Mesendoderm (in vitro differentiated cells): ENCODE data around the gene TDRD10.
A peak's percentile ranks its signal among the peaks of the same experiment; 100 is the strongest.

Experiments used
- DNase-seq: peaks from one replicate; pipeline ENCODE4 v3.0.0; 2013
- H2AK5ac ChIP-seq: 2 replicates; pipeline ENCODE4 v1.6.1; 2013; ENCODE audit warnings: low read length, inconsistent platforms
- H2BK120ac ChIP-seq: 2 replicates; pipeline ENCODE4 v1.6.1; 2013; ENCODE audit warnings: low read depth, mild to moderate bottlenecking, low read length, moderate library complexity, mixed read lengths
- H2BK15ac ChIP-seq: replicated peaks from 2 replicates; pipeline ENCODE4 v1.6.1; 2013; ENCODE audit warnings: low read depth, mild to moderate bottlenecking, moderate library complexity
- H2BK5ac ChIP-seq: 2 replicates; pipeline ENCODE4 v1.6.1; 2013; ENCODE audit warnings: low read length, inconsistent platforms
- H3K18ac ChIP-seq: 2 replicates; pipeline ENCODE4 v1.6.1; 2013; ENCODE audit warnings: mild to moderate bottlenecking, low read length, mixed read lengths
- H3K23ac ChIP-seq: one replicate; pipeline ENCODE4 v1.6.1; 2013; ENCODE audit warnings: low read length
- H3K27ac ChIP-seq: 2 replicates; pipeline ENCODE4 v1.5.1; 2013; ENCODE audit warnings: low read depth, mild to moderate bottlenecking, inconsistent platforms, low read length, moderate library complexity
- H3K27me3 ChIP-seq: 2 replicates; pipeline ENCODE4 v1.6.1; 2013; ENCODE audit warnings: low read length, control low read depth, mild to moderate bottlenecking, inconsistent platforms; ENCODE audit not compliant: insufficient read depth, poor library complexity
- H3K36me3 ChIP-seq: 2 replicates; pipeline ENCODE4 v1.6.1; 2013; ENCODE audit warnings: low read length, inconsistent platforms; ENCODE audit not compliant: control insufficient read depth, insufficient read depth
- H3K4ac ChIP-seq: one replicate; pipeline ENCODE4 v1.6.1; 2013; ENCODE audit warnings: low read depth, mild to moderate bottlenecking, low read length, moderate library complexity
- H3K4me1 ChIP-seq: 2 replicates; pipeline ENCODE4 v1.6.1; 2013; ENCODE audit warnings: low read depth, low read length, inconsistent platforms; ENCODE audit not compliant: control insufficient read depth
- H3K4me2 ChIP-seq: 2 replicates; pipeline ENCODE4 v1.6.1; 2013; ENCODE audit warnings: low read length
- H3K4me3 ChIP-seq: 2 replicates; pipeline ENCODE4 v1.5.1; 2013; ENCODE audit warnings: mild to moderate bottlenecking, low read length
- H3K56ac ChIP-seq: one replicate; pipeline ENCODE4 v1.6.1; 2013; ENCODE audit warnings: low read length
- H3K79me1 ChIP-seq: 2 replicates; pipeline ENCODE4 v1.6.1; 2013; ENCODE audit warnings: low read length, inconsistent platforms
- H3K79me2 ChIP-seq: 2 replicates; pipeline ENCODE4 v1.6.1; 2013; ENCODE audit warnings: mild to moderate bottlenecking, low read length; ENCODE audit not compliant: control insufficient read depth, insufficient read depth
- H3K9ac ChIP-seq: 2 replicates; pipeline ENCODE4 v1.6.1; 2013; ENCODE audit warnings: low read length, inconsistent platforms
- H4K5ac ChIP-seq: one replicate; pipeline ENCODE4 v1.6.1; 2013; ENCODE audit warnings: low read length
- H4K8ac ChIP-seq: one replicate; pipeline ENCODE4 v1.6.1; 2013; ENCODE audit warnings: low read depth, mild to moderate bottlenecking, control low read depth, low read length, moderate library complexity
- WGBS: extraction: QIAGEN DNeasy Blood & Tissue Kit; methylation state at CpG from one replicate; pipeline ENCODE4 v1.1.7; 2013; ENCODE audit warnings: low lambda C conversion rate, missing lambda C conversion rate; ENCODE audit not compliant: insufficient coverage; ENCODE audit errors: extremely low coverage; 5-methylcytosine and 5-hydroxymethylcytosine counted together

The TDRD10 gene

GRCh38 chr1:154489695-154490274 lies 12.2 kb upstream of the TDRD10 start:
- H3K4ac ChIP-seq = no peak overlapping the region
- no peak overlapping the region for H3K23ac ChIP-seq
- no peak overlapping the region for H3K27ac ChIP-seq
- no peak overlapping the region for H3K4me2 ChIP-seq
- WGBS = no CpG with 5 or more reads among the region's 5 CpGs
- DNase-seq = no peak
- H3K4me1 ChIP-seq = peaks cover 5% of the 10 kb centered on the region
- no peak overlapping the region for H3K56ac ChIP-seq
- H3K9ac ChIP-seq = no peak overlapping the region
- H3K27me3 ChIP-seq = no peaks in the 10 kb centered on the region
- H3K79me2 ChIP-seq = no peaks in the 10 kb centered on the region
- H2BK15ac ChIP-seq = no peak overlapping the region
- H4K5ac ChIP-seq = no peak overlapping the region
- no peak overlapping the region for H2BK5ac ChIP-seq
- H3K4me3 ChIP-seq = no peak overlapping the region
- H2BK120ac ChIP-seq = no peak overlapping the region
- H3K36me3 ChIP-seq = no peaks in the 10 kb centered on the region
- H3K79me1 ChIP-seq = no peaks in the 10 kb centered on the region
- no peak overlapping the region for H2AK5ac ChIP-seq
- H3K18ac ChIP-seq = no peak overlapping the region
- no peak overlapping the region for H4K8ac ChIP-seq

GRCh38 chr1:154490317-154490716 lies 11.7 kb upstream of the TDRD10 start:
- no peak overlapping the region for H4K5ac ChIP-seq
- H3K9ac ChIP-seq = no peak overlapping the region
- peaks cover 5% of the 10 kb centered on the region for H3K4me1 ChIP-seq
- no peak overlapping the region for H2AK5ac ChIP-seq
- no peak overlapping the region for H4K8ac ChIP-seq
- H3K79me2 ChIP-seq = no peaks in the 10 kb centered on the region
- H3K4me3 ChIP-seq = no peak overlapping the region
- no peak overlapping the region for H3K23ac ChIP-seq
- no peak overlapping the region for H2BK15ac ChIP-seq
- H3K4me2 ChIP-seq = no peak overlapping the region
- H3K4ac ChIP-seq = no peak overlapping the region
- no peak overlapping the region for H2BK5ac ChIP-seq
- no peak overlapping the region for H3K56ac ChIP-seq
- no peaks in the 10 kb centered on the region for H3K27me3 ChIP-seq
- no CpG with 5 or more reads among the region's 1 CpG for WGBS
- no peaks in the 10 kb centered on the region for H3K79me1 ChIP-seq
- H2BK120ac ChIP-seq = no peak overlapping the region
- no peak overlapping the region for H3K27ac ChIP-seq
- no peak overlapping the region for H3K18ac ChIP-seq
- no peaks in the 10 kb centered on the region for H3K36me3 ChIP-seq
- no peak for DNase-seq

- Histone ChIP-seq H3K56ac (peak overlapping the region; percentile 10), H3K4me2 (no peak overlapping the region), H2AK5ac (no peak overlapping the region), H3K18ac (no peak overlapping the region), H3K9ac (no peak overlapping the region), H3K23ac (no peak overlapping the region), H3K4ac (no peak overlapping the region), H2BK15ac (no peak overlapping the region), H3K4me3 (no peak overlapping the region), H3K4me1 (peaks cover 6% of the 10 kb centered on the region), H2BK120ac (no peak overlapping the region), H3K79me1 (no peaks in the 10 kb centered on the region), H3K27me3 (no peaks in the 10 kb centered on the region), H4K5ac (no peak overlapping the region), H3K27ac (no peak overlapping the region), H3K36me3 (no peaks in the 10 kb centered on the region), H2BK5ac (no peak overlapping the region), H4K8ac (no peak overlapping the region), H3K79me2 (no peaks in the 10 kb centered on the region)
- WGBS = no CpG with 5 or more reads among the region's 4 CpGs
- DNase-seq = no peak
These were observed 9.9 kb upstream of the TDRD10 start for GRCh38 chr1:154492115-154492514.

- no peak overlapping the region for H3K18ac ChIP-seq
- no peaks in the 10 kb centered on the region for H3K79me2 ChIP-seq
- no peaks in the 10 kb centered on the region for H3K79me1 ChIP-seq
- H3K56ac ChIP-seq = no peak overlapping the region
- no peak overlapping the region for H2BK5ac ChIP-seq
- no peak overlapping the region for H2AK5ac ChIP-seq
- H3K23ac ChIP-seq = no peak overlapping the region
- H4K5ac ChIP-seq = no peak overlapping the region
- H3K4me1 ChIP-seq = peaks cover 7% of the 10 kb centered on the region
- H3K27ac ChIP-seq = no peak overlapping the region
- no peak overlapping the region for H4K8ac ChIP-seq
- no peak overlapping the region for H3K9ac ChIP-seq
- H3K4me3 ChIP-seq = no peak overlapping the region
- no peak overlapping the region for H3K4me2 ChIP-seq
- no peak overlapping the region for H2BK15ac ChIP-seq
- no peaks in the 10 kb centered on the region for H3K36me3 ChIP-seq
- no peaks in the 10 kb centered on the region for H3K27me3 ChIP-seq
- H3K4ac ChIP-seq = no peak overlapping the region
- no CpG with 5 or more reads among the region's 8 CpGs for WGBS
- peak; percentile 71 for DNase-seq
- H2BK120ac ChIP-seq = no peak overlapping the region
These were observed 8.7 kb upstream of the TDRD10 start for GRCh38 chr1:154493276-154493675.

GRCh38 chr1:154495496-154496273 lies 6.3 kb upstream of the TDRD10 start:
- no peak overlapping the region for H3K56ac ChIP-seq
- no peak overlapping the region for H2BK15ac ChIP-seq
- H2BK120ac ChIP-seq = no peak overlapping the region
- no peak overlapping the region for H4K8ac ChIP-seq
- H2BK5ac ChIP-seq = no peak overlapping the region
- no peak overlapping the region for H3K4ac ChIP-seq
- peaks cover 14% of the 10 kb centered on the region for H3K27me3 ChIP-seq
- H3K79me2 ChIP-seq = no peaks in the 10 kb centered on the region
- H4K5ac ChIP-seq = no peak overlapping the region
- no peak for DNase-seq
- no peaks in the 10 kb centered on the region for H3K36me3 ChIP-seq
- WGBS = no CpG with 5 or more reads among the region's 8 CpGs
- no peak overlapping the region for H3K4me2 ChIP-seq
- peaks cover 4% of the 10 kb centered on the region for H3K4me1 ChIP-seq
- H3K4me3 ChIP-seq = no peak overlapping the region
- H2AK5ac ChIP-seq = no peak overlapping the region
- no peaks in the 10 kb centered on the region for H3K79me1 ChIP-seq
- no peak overlapping the region for H3K18ac ChIP-seq
- H3K23ac ChIP-seq = no peak overlapping the region
- no peak overlapping the region for H3K27ac ChIP-seq
- H3K9ac ChIP-seq = no peak overlapping the region
